GM20431 (cell line): ENCODE data around the gene PTPN20.

ENCODE experiments used
- in situ Hi-C: fragments of 300-500 bp; cut with MseI, MboI; formaldehyde crosslinking; loops from one replicate; pipeline ENCODE4 v1.15.0; 2020; ENCODE audit warnings: low sequenced_read_pairs; ENCODE audit not compliant: unreplicated experiment

PTPN20 gene

DNA sequence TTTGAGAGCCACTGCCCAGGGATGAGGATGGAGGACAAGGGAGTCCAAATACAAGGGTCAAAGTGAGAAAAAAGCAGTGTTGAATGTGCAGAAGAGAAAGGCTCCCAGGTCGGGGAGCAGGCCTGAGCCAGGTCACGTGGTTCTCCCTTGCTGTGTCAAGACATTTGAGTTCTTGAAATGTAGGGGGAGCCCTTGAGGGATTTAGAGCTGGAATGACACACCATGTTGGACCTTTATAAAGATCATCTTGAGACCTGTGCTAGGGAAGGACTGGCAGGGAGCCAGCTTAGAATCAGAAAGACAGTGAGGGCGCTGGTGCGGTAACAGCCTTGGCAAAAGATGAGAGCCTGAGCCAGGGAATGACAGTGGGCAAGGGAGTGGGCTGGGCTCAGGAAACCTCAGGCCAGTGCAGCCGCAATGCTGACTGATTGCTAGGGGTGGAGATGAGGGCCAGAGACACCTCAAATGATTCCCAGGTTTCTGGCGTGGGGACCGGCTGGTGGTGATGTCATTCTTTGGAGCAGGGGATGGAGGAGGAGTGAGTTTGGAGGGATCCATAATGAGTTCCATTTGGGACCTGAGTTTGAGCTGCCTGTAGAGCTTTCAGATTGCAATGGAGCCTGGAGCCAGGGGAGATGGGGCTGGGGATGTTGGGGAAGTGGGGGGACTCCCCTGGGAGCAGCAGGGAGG is 120.1 kb downstream of the PTPN20 start:
- in situ Hi-C loops, result loop anchor here (10.0 kb wide), 1 partner anchor 273 kb away; the partner anchor contains the start of gene GDF10

DNA sequence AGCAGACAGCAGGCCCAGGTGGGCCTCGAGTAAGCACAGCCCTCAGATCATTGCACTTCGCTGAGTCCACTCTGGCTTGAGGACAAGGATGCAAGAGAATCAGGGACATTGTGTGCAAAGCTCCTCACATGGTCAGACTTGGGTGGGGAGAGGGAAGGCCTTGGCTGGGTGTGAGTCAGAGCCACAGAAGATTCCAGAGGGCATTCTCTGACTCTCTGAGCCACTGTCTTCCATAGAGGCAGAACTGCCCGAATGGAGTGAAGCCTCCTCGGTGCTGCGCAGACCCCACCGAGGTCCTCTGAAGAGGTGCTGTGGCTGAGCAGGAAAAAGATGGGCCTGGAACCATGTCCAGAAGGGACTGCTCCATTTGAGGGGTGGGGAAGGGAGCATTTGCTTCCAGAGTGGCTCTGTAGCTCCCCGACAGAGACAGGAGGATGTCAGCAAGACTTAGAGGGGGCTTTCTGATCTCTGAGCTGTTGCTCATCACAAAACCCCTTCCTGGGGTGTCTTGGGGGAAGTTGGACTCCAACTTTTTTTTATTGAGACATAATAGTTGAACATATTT is 120.8 kb downstream of the PTPN20 start:
- in situ Hi-C loops, result loop anchor here (10.0 kb wide), 1 partner anchor 273 kb away; the partner anchor contains the start of gene GDF10

DNA sequence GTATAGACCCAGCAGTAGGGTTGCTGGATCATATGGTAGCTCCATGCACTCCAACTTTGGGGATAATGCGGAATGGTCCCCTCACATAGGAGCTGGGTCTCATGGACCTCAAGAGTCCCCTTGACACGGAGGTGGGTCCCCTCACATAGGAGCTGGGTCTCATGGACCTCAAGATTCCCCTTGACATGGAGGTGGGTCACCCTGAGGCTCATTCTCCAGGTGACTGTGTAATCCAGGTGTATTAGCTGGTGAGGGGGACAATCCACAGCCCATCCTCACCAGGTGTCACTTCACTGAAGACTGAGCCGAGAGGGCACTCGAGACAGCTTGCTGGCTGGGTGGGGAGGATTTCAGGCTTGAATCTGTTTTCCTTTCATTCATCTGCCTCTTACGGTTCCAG is 121.9 kb downstream of the PTPN20 start:
- in situ Hi-C loops, result loop anchor here (10.0 kb wide), 1 partner anchor 272 kb away; the partner anchor contains the start of gene GDF10

DNA sequence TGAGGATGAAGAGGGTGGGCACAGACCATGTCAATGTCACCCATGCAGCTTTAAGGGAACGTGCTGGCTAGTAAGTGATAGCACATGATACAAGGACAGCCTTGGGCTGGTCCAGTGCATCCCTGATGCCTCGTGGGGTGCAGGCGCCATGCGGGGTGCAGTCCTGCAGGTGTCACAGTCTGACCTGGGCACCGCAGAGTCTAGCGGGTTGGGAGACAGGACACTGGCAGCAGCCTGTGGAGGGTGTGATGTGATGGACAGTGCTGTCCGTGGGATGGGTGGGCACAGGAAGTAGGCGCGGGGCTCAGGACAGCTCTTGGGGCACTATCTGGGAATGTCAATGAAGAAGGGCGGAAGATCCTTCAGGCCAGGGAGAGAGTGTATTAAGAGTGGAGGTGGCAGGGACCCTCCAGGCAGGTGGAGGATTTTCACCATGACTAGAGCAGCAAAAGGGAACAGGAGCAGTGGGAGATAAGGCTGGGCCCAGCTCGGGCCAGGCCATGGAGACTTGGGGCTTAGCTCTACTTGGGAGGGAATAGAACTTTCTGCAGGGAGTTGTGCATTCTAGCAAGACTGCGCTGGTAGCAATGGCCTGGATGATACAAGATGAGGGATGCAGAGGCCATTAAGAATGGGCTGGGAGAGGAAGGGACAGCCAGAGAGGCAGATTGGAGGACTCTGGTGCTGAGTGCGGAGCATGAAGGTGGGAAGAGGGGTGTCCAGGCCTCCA is 122.5 kb downstream of the PTPN20 start:
- in situ Hi-C loops, result loop anchor here (10.0 kb wide), 1 partner anchor 271 kb away; the partner anchor contains the start of gene GDF10

DNA sequence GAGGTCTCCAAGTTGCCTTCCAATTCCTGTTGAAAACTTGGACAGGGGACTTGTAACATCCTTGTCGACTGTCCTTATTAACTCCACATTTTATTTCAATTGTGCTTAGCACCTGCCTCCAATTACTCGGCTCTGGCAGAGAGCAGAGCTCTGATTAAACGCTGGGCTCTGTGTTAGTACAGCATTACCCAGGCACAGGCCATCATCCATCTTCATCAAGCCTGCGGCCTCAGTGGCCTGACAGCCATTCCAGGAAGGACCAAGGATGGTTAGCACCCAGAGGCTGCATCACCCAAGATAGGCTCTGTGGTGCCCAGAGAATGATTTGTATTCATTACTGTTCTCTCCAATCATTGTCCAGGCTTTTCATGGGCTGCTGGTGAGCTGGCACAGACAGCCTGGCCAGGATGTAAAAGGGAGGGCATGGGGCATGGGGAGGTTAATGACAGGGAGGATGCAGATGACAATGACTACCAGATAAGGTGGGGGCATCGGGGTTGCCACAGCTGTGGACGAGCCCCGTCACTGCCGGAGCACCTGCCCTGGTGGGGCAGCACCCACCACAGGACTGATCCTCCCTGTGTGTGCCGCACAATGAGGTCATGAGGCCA is 123.3 kb downstream of the PTPN20 start:
- in situ Hi-C loops, result loop anchor here (10.0 kb wide), 1 partner anchor 270 kb away; the partner anchor contains the start of gene GDF10

DNA sequence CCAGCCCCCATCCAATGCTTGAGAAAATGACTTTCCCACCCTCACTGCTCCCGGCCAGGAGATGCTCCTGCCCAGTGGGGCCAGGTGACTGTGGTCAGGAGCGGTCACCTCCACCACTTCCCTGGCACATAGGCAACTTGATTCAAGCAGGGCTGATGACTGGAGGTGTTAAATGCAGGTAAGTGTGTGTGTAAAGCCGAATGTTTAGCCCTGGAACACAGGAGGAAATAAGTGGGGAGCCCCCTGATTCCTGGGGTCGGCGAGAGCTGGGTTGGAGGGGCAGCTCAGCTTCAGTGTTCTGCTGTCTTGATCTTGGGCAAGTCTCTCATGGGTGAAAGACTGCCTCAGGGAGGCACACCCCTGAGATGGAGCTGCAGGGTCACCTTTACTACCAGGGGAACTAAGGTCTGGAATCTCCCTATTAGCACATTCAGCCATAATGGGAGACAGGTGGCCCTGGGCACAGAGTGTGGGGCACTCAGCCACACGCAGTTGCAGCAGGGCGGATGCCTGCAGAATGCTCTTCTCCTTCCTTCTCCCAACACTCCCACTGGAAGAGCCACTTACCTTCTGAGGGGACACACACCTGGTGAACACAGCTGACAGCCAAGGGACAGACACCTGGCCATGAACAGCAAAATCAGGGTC is 124.1 kb downstream of the PTPN20 start:
- in situ Hi-C loops, result loop anchor here (10.0 kb wide), 1 partner anchor 270 kb away; the partner anchor contains the start of gene GDF10

DNA sequence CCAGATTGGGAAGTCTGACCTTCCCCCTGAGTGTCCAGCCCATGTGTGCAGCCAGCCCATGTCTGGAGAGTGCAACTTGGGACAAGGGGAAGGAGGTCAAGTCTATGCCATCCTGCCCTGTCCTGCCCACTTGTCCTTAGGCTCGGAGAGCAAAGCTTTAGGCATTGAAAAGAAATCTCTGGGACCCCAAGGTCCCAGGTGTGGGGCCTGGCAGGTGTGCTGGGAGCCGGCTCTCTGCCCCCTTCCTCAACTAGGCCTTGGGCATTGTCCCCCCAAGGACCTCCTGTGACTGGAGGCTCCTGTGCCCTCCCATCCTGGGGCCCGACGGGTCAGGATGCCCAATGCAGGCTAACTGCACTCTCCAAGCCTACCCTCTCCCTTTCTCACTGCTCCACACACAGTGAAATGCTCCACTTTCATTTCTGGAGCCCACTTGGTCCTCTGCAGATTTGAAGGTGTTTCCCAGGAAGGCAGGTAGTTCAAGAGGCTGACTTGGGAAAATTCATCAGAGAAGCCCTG is 124.7 kb downstream of the PTPN20 start:
- in situ Hi-C loops, result loop anchor here (10.0 kb wide), 1 partner anchor 269 kb away; the partner anchor contains the start of gene GDF10

DNA sequence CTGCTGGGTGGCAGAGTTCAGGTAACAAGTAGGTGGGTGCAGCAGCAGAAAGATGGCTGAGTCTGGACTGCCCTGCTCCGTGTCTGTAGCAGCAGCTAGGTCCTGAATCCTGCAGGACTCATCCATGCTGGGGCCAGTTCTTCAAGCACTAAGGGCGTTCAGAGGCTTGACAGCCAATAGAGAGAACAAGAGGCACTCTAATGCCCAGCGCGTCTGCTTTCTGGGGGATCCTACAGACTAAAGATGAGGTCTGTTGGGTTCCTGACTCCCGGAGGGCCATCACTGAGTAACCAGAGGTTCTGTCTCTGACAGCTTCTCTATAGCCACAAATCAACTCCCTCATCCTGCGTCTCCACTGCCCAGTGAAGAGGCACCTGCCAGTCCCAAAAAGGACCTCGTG is 125.5 kb downstream of the PTPN20 start:
- in situ Hi-C loops, result loop anchor here (10.0 kb wide), 1 partner anchor 268 kb away; the partner anchor contains the start of gene GDF10

DNA sequence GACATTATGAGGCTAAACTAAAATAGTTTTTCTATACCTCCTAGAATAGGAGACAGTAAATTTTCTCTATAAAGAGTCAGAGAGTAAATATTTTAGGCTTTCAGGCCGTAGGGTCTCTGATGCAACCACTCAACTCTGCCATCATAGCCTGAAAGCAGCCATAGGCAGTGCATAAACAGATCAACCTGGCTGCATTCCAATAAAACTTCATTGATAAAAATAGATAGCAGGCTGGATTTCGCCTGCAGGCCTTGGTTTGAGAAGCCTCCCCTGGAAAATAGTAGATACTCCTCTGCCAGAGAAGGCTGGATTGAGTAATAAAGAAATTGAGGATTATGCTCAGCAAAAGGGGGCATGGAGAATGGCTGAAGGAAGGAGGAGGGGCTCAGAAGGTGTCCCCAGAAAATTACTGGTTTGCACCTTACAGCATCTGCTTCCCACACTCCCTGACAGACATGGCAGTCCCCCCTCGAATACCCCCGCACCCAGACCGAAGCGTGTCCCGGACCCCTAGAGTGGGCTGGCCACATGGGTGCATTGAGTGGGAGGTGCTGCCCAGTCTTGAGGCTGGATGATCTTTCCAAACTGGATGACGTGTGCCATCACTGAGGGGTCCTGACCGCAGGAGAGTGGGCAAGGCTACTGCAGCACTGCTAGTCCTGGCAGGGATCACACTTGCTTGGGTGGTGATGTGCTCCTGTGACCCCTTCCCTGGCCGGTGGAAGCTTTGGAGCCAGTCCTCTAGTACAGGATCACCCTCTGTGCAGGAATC is 126.6 kb downstream of the PTPN20 start:
- in situ Hi-C loops, result loop anchor here (10.0 kb wide), 1 partner anchor 267 kb away; the partner anchor contains the start of gene GDF10

DNA sequence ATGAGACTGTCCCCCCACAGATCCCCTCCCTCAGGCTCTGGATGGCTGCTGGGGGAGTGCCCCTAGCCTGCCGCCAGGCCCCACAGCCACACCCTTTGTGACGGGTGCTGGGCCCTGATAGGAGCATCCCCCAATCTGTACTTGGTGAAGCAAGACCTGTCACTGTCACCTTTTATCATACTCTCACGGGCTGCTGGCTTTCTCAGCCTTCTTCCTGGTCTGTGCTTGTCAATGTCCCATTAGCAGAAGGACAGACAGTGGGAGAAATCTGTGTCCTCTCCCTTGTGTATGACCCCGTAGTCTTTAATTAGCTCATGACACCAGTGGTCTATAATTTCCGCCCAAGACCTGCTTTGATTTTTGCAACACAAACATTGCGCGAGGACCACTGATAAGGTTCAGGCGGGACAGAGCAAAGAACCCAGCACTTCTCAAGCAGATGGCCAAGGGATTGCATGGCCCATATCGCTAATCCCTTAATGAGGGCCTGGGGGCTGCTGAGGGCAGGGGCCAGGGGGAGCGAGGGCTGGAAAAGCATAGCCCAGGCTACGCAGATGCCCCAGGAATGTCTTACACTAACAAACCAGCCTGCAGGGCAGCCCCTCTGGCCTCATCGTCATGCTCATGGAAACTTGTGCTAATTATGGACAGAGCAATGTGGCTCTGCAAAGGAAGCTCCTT is 127.8 kb downstream of the PTPN20 start:
- in situ Hi-C loops, result loop anchor here (10.0 kb wide), 1 partner anchor 266 kb away; the partner anchor contains the start of gene GDF10

DNA sequence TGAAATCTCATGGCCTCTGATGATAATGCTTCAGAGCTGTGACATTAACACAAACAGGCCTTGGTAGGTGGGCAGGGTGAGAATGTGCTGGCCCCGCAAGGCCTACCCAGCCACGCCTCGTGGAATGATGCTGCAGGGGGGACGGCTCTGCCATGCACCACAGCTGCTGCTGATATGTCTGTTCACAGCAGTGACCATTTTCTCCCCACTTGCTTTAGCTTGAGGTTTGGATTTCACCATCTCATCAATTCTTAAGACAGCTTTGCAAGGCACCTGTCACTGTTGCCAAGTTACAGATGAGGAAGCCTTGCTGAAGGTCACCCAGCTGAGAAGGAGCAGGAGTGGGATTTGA is 128.3 kb downstream of the PTPN20 start:
- in situ Hi-C loops, result loop anchor here (10.0 kb wide), 1 partner anchor 265 kb away; the partner anchor contains the start of gene GDF10

DNA sequence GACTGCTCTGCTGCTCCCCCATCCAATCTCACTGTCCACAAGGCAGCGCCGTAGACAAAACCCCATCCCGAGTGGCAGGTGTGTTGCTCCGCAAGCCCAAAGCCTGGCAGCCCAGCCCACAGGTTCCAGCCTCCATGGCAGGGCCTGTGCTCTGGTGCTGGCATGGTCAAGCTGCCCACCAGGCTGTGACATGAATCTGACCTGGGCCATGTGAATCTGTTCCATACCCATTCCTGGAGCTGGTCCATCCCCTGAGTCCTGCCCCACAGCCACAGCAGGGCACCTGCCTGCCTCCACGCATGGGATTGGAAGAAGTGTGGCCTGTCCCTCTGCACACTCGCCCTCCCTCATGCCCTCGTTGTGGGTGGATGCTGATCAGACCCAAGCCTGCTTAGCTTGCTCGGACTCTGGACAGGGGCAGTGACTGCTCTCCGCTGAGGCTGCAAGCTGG is 128.8 kb downstream of the PTPN20 start:
- in situ Hi-C loops, result no loop called here

DNA sequence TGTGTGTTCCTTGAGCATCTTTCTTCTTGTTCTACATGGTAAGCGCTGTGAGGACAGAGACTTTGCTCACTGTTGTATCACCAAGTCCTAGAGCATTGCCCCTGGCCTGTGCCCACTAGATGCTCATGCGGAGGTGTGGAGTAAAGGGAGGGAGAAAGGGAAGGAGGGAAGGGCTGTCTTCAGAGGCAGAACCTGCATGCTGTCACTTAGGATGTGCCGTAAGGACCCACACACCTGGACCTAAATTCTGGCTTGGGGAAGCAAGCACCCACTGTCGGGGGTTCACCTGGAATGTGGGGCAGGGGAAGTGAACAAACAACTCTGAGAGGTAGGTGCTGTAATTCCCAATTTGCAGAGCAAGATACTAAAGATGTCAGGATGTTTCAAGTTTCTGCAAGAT is 129.5 kb downstream of the PTPN20 start:
- in situ Hi-C loops, result no loop called here

DNA sequence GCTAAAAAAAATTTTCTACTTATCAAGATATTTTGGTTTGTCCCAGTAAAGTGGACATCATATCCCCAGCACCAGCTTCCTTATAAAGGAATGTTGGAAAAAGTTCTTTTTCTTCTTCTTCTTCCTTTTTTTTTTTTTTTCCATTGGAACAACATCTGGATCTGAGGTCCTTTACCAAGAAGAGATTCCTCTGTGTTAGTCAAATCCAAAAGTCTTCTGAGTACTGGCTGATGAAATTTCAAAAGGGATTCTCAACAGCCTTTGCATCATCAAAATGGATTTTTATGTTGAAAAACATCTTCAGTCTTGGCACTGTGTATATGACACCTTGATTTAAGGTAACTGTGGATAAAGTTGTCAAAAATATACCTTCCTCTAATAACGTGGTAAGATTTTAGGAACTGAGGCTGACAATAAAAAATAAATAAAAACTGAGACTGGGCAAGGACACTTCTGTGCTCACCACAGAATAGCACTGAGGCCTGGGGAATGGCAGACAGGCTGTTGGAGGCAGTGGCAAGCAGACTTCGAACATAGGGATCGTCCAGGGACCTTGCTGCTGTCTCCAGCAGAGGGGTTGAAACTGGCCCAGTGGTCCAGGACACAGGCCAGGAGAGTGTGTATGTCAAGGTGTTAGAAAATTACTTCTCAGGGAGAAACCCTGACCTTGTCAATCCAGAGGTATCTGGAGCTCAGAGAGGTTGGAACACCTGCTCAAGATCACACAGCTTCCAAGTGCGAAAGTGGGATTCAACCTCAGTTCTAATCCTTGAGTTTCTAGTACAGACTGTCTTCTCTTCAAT is 130.4 kb downstream of the PTPN20 start:
- in situ Hi-C loops, result no loop called here

DNA sequence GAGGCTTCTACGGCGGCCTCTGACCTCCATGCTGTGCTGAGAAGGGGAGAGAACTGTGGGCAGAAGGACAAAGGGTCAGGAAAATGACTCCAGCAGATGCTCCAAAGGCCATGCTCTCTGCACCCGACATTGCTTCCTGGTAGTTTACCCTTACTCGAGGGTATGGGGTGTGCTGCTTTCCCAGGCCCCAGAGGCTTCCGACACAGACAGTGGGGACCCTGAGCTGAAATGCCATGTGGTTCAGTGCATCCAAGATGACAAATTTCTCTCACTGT is 130.9 kb downstream of the PTPN20 start:
- in situ Hi-C loops, result no loop called here

DNA sequence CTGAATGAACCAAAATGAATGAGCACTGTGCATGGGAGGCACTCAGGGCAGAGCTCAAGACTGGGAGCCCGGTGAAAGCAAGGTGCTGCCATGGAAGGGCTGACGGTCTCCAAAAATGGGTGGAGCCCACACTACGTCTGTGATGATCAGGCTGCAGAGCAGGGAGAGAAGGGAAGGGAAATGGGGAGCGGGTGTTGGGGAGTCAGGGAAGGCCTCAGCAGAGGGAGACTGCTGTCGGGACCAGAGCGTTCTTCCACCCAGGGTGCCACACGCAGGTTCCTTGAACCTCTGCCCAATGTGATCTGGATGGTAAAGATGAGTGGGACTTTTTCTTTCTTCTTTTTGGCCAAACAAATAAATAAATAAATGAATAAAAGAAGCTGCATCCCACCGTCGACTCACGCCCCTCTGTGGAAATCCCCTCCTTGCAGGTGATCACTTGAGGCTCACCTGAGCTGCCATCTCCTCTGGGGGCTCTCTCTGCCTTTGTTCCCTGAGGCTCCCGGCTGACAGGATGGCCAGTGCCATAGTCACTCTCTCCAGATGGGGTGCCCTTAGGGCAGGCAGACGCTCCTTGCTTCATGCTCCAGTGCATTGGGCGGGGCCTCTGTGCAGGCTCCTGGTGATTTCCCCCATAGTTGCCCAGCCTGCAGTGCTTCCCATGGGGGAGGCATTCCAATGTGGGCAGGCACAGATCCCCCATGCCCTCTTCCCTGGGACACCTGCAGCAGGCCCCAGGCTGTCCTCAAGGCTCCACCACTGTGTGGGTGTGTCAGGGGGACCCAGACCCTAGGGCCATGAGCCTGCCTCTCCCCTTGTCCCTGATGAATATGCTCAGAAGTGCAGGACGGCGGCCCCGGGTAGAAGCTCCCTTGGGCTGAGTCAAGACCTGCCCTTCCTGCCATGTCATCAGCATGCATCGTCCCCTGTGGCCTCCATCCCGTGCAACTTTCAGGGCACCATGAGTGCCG is 131.8 kb downstream of the PTPN20 start:
- in situ Hi-C loops, result no loop called here
